Ascending aorta (tissue), 2 donors: Measurements from ENCODE around the gene ERAP2. TPM values are rescaled to one million over a fixed set of nuclear protein-coding genes. Genes with fewer than 3 reads are reported as not detected.
A peak's percentile ranks its signal among the peaks of the same experiment; 100 is the strongest.

ENCODE experiments used
- DNase-seq, 2 donors: peaks; one replicate each; pipeline ENCODE4 v3.0.0-alpha.2; 2019; ENCODE audit warnings: low spot score in 2 of 2
- H3K27ac ChIP-seq, 2 donors: fragments of 200-600 bp; sonication (generic); one replicate each; pipeline ENCODE4 v1.5.1; 2016 to 2017; ENCODE audit warnings: mild to moderate bottlenecking in 1 of 2
- H3K27me3 ChIP-seq: fragments of 200-600 bp; sonication (generic); one replicate; pipeline ENCODE4 v1.5.1; 2017
- H3K36me3 ChIP-seq, 2 donors: fragments of 200-600 bp; sonication (generic); one replicate each; pipeline ENCODE4 v1.5.1; 2016
- H3K4me1 ChIP-seq, 2 donors: fragments of 200-600 bp; sonication (generic); one replicate each; pipeline ENCODE4 v1.5.1; 2016 to 2017; ENCODE audit warnings: mild to moderate bottlenecking in 1 of 2
- H3K4me3 ChIP-seq, 2 donors: fragments of 200-600 bp; sonication (generic); one replicate each; pipeline ENCODE4 v1.5.1; 2016 to 2017; ENCODE audit warnings: mild to moderate bottlenecking in 1 of 2
- H3K9me3 ChIP-seq, 2 donors: fragments of 200-600 bp; sonication (generic); one replicate each; pipeline ENCODE4 v1.5.1; 2016
- intact Hi-C: fragments of 100-400 bp; cut with DNase I; formaldehyde crosslinking; loops from one replicate; pipeline ENCODE4 v1.15.1; 2023
- total RNA-seq: library from RNA; depleted of rRNA; stranded (reverse); fragments of >200 nt; gene quantifications from one replicate; pipeline ENCODE4 v1.1.0, GENCODE V29; 2016
- TF ChIP-seq, protein P1 (sequence below), 3 experiments: fragments of 200-600 bp in 2 of 3; fragments of 450-650 bp in 1 of 3; sonication (generic) in 2 of 3; IDR thresholded peaks; one replicate each; pipeline ENCODE4 v1.5.1; 2016 to 2019; ENCODE audit warnings: antibody characterized with exemption in 3 of 3, mild to moderate bottlenecking in 1 of 3, moderate library complexity in 1 of 3

ERAP2 gene
- total RNA-seq, 1 donor from 2014 or later = 20.6 TPM

DNA sequence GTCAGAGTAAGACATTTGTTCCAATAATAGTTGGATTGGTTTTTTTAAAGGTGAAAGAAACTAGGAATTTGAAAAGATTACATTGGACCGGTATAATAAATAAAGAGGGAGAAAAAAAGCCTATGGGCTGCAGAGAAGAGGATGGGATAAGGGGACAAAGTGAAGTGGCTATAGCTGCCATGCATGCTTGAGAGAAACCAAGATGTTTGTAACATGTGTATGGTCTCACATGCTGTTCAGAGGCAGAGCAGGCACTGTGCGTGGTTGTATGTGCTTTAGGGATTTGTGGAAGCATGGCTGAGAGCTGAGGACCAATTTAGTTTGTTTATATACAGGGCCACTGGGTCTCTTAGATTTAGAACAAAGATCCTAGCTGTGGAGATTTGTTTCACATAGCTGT is 92.3 kb downstream of the ERAP2 start:
- no peaks in the 10 kb centered on the region for H3K27me3 ChIP-seq
- no peak overlapping the region for H3K4me3 ChIP-seq
- peak overlapping the region; percentile 38 to 51 for H3K27ac ChIP-seq
- intact Hi-C loops = no loop called here
- H3K4me1 ChIP-seq = peaks cover 0 to 18% of the 10 kb centered on the region in 2 donors
- no peaks in the 10 kb centered on the region for H3K36me3 ChIP-seq
- no peaks in the 10 kb centered on the region for H3K9me3 ChIP-seq
- TF ChIP-seq, protein P1, sequence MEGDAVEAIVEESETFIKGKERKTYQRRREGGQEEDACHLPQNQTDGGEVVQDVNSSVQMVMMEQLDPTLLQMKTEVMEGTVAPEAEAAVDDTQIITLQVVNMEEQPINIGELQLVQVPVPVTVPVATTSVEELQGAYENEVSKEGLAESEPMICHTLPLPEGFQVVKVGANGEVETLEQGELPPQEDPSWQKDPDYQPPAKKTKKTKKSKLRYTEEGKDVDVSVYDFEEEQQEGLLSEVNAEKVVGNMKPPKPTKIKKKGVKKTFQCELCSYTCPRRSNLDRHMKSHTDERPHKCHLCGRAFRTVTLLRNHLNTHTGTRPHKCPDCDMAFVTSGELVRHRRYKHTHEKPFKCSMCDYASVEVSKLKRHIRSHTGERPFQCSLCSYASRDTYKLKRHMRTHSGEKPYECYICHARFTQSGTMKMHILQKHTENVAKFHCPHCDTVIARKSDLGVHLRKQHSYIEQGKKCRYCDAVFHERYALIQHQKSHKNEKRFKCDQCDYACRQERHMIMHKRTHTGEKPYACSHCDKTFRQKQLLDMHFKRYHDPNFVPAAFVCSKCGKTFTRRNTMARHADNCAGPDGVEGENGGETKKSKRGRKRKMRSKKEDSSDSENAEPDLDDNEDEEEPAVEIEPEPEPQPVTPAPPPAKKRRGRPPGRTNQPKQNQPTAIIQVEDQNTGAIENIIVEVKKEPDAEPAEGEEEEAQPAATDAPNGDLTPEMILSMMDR (IDR thresholded peaks at IDR 0.05) = no peak
- DNase-seq = no peak

Other genes starting within 250 kb of the ERAP2 start
- 266 TPM for gene CAST, start 214.1 kb upstream of the ERAP2 start, total RNA-seq
- gene ERAP1, start 68.6 kb upstream of the ERAP2 start, total RNA-seq = 41.3 TPM
- gene LNPEP, start 59.6 kb downstream of the ERAP2 start, total RNA-seq = 35.3 TPM